Liver (tissue), 3 donors: ENCODE results near the gene ARAP2.

Source experiments
- ATF3 ChIP-seq: IDR thresholded peaks from 2 replicates; pipeline ENCODE4 v1.6.1; 2016; ENCODE audit warnings: antibody characterized with exemption
- CTCF ChIP-seq: fragments of 150-350 bp; IDR thresholded peaks from 2 replicates; pipeline ENCODE4 v1.5.1; 2017; ENCODE audit warnings: improper control_type of control experiment, low read depth, low read length; ENCODE audit not compliant: missing input control
- EGR1 ChIP-seq, 2 donors: IDR thresholded peaks; 2 replicates each; pipeline ENCODE4 v1.6.1; 2016 to 2018; ENCODE audit warnings: antibody characterized with exemption in 2 of 2, low read depth in 2 of 2
- FOXA1 ChIP-seq: IDR thresholded peaks from 2 replicates; pipeline ENCODE4 v1.6.1; 2016; ENCODE audit warnings: antibody characterized with exemption
- GABPA ChIP-seq, 2 donors: IDR thresholded peaks in 1 of 2; conservative IDR thresholded peaks in 1 of 2; 2 replicates each; pipeline ENCODE4 v1.6.1; 2016; ENCODE audit warnings: antibody characterized with exemption in 2 of 2, mild to moderate bottlenecking in 1 of 2, moderate library complexity in 1 of 2
- HNF4G ChIP-seq: IDR thresholded peaks from 2 replicates; pipeline ENCODE4 v1.6.1; 2016; ENCODE audit warnings: antibody characterized with exemption
- RAD21 ChIP-seq, 2 donors: IDR thresholded peaks; 2 replicates each; pipeline ENCODE4 v1.6.1; 2016; ENCODE audit warnings: antibody characterized with exemption in 2 of 2, mild to moderate bottlenecking in 2 of 2
- RXRA ChIP-seq, 2 donors: IDR thresholded peaks; 2 replicates each; pipeline ENCODE4 v1.6.1; 2017 to 2018; ENCODE audit warnings: antibody characterized with exemption in 2 of 2, mild to moderate bottlenecking in 1 of 2
- TAF1 ChIP-seq: conservative IDR thresholded peaks from 2 replicates; pipeline ENCODE4 v1.6.1; 2016; ENCODE audit warnings: antibody characterized with exemption, mild to moderate bottlenecking
- YY1 ChIP-seq: IDR thresholded peaks from 2 replicates; pipeline ENCODE4 v1.6.1; 2016; ENCODE audit warnings: antibody characterized with exemption, mild to moderate bottlenecking
- donor health status: healthy.
- donor health status: healthy.

- TF ChIP-seq RAD21 (IDR thresholded peaks at IDR 0.05) (no peak), YY1 (no peak), FOXA1 (no peak), EGR1 (IDR thresholded peaks at IDR 0.05; ENCODE audit: low read depth in 2 of 2) (no peak), GABPA (IDR thresholded peaks at IDR 0.05 in 1 of 2, conservative IDR thresholded peaks at IDR 0.05 in 1 of 2) (no peak), HNF4G (no peak), CTCF (no peak), RXRA (IDR thresholded peaks at IDR 0.05) (no peak), TAF1 (no peak), ATF3 (no peak)
Observed at GRCh38 chr4:36222702-36223101, 21.6 kb downstream of the ARAP2 start.
